IMR-90 (cell line): ENCODE data around the gene GCKR. TPM values are rescaled to one million over a fixed set of nuclear protein-coding genes. Genes with fewer than 3 reads are reported as not detected.

ENCODE experiments used
- ATAC-seq: fragments of 200-7000 bp; cut with Tn5 transposase; 2 replicates; pipeline ENCODE4 v1.9.1; 2020; ENCODE audit warnings: low read depth, mild to moderate bottlenecking, moderate library complexity
- BruUV-seq: library from RNA; stranded (reverse); fragments of 400-500 nt; replicated peaks from 2 replicates; lab custom pipeline; 2021; lab: Mats Ljungman, UMichigan
- CTCF ChIA-PET: fragments of 300-600 bp; formaldehyde crosslinking; extraction: SDS; loops from one replicate; lab custom pipeline; 2021; ENCODE audit warnings: antibody characterized with exemption; lab: Yijun Ruan, JAX
- POLR2A ChIA-PET: fragments of 300-600 bp; sonication (Branson Sonifier 250); formaldehyde crosslinking; loops from one replicate; lab custom pipeline; 2022; ENCODE audit warnings: antibody characterized with exemption; ENCODE audit not compliant: unreplicated experiment; lab: Charles Lee
- DNase-seq: peaks from one replicate; pipeline ENCODE4 v3.0.0; 2013
- H2AFZ ChIP-seq: replicated peaks from 2 replicates; pipeline ENCODE3; 2013; ENCODE audit warnings: low read length, mild to moderate bottlenecking; ENCODE audit not compliant: poor library complexity
- H2AK5ac ChIP-seq: 2 replicates; pipeline ENCODE4 v1.6.1; 2013; ENCODE audit warnings: low read depth, low read length, inconsistent platforms
- H2AK9ac ChIP-seq: replicated peaks from 2 replicates; pipeline ENCODE3; 2013; ENCODE audit warnings: mild to moderate bottlenecking, low read depth, low read length, moderate library complexity; ENCODE audit not compliant: poor library complexity
- H2BK120ac ChIP-seq: 2 replicates; pipeline ENCODE4 v1.6.1; 2013; ENCODE audit warnings: low read depth, low read length, inconsistent platforms
- H2BK15ac ChIP-seq: 3 replicates; pipeline ENCODE4 v1.6.1; 2013; ENCODE audit warnings: low read depth, low read length, inconsistent platforms
- H2BK20ac ChIP-seq: 2 replicates; pipeline ENCODE4 v1.6.1; 2013; ENCODE audit warnings: low read depth, mild to moderate bottlenecking, inconsistent platforms, low read length, moderate library complexity
- H2BK5ac ChIP-seq: 2 replicates; pipeline ENCODE4 v1.6.1; 2013; ENCODE audit warnings: mild to moderate bottlenecking, low read depth, low read length, inconsistent platforms; ENCODE audit not compliant: poor library complexity, severe bottlenecking
- H3K14ac ChIP-seq: replicated peaks from 2 replicates; pipeline ENCODE4 v1.6.1; 2013; ENCODE audit warnings: low read depth, low read length, inconsistent platforms
- H3K18ac ChIP-seq: 2 replicates; pipeline ENCODE4 v1.6.1; 2013; ENCODE audit warnings: low read depth, low read length, control low read depth
- H3K23ac ChIP-seq: 2 replicates; pipeline ENCODE4 v1.6.1; 2013; ENCODE audit warnings: low read depth, low read length, inconsistent platforms
- H3K27ac ChIP-seq: 2 replicates; pipeline ENCODE4 v1.5.1; 2013; ENCODE audit warnings: mild to moderate bottlenecking, control low read depth, low read length; ENCODE audit not compliant: insufficient read depth
- H3K27me3 ChIP-seq: 2 replicates; pipeline ENCODE4 v1.6.1; 2013; ENCODE audit warnings: low read length; ENCODE audit not compliant: control insufficient read depth, insufficient read depth
- H3K36me3 ChIP-seq: 2 replicates; pipeline ENCODE4 v1.6.1; 2013; ENCODE audit warnings: low read length, mixed read lengths; ENCODE audit not compliant: control insufficient read depth, insufficient read depth
- H3K4ac ChIP-seq: 2 replicates; pipeline ENCODE4 v1.6.1; 2013; ENCODE audit warnings: low read depth, low read length, inconsistent platforms
- H3K4me1 ChIP-seq: 2 replicates; pipeline ENCODE4 v1.6.1; 2013; ENCODE audit warnings: low read length, mixed read lengths; ENCODE audit not compliant: control insufficient read depth, insufficient read depth
- H3K4me2 ChIP-seq: 2 replicates; pipeline ENCODE4 v1.6.1; 2013; ENCODE audit warnings: low read depth, mild to moderate bottlenecking, control low read depth, low read length, moderate library complexity
- H3K4me3 ChIP-seq: 2 replicates; pipeline ENCODE4 v1.5.1; 2013; ENCODE audit warnings: low read depth, mild to moderate bottlenecking, control low read depth, low read length, moderate library complexity; ENCODE audit not compliant: insufficient read depth
- H3K56ac ChIP-seq: 2 replicates; pipeline ENCODE4 v1.6.1; 2013; ENCODE audit warnings: low read length, inconsistent platforms; ENCODE audit not compliant: insufficient read depth; ENCODE audit errors: extremely low read depth
- H3K79me1 ChIP-seq, 2 experiments: 2 replicates each; pipeline ENCODE4 v1.6.1; 2013; ENCODE audit warnings: low read length in 2 of 2, inconsistent platforms in 1 of 2, low read depth in 1 of 2
- H3K9ac ChIP-seq: 2 replicates; pipeline ENCODE4 v1.6.1; 2013; ENCODE audit warnings: low read depth, low read length, control low read depth
- H3K9me1 ChIP-seq: 2 replicates; pipeline ENCODE4 v1.6.1; 2013; ENCODE audit warnings: low read length, inconsistent platforms; ENCODE audit not compliant: insufficient read depth
- H3K9me3 ChIP-seq: 2 replicates; pipeline ENCODE4 v1.6.1; 2013; ENCODE audit warnings: low read length; ENCODE audit not compliant: control insufficient read depth, insufficient read depth
- H4K20me1 ChIP-seq: 2 replicates; pipeline ENCODE4 v1.6.1; 2013; ENCODE audit warnings: low read length, inconsistent platforms; ENCODE audit not compliant: insufficient read depth
- H4K5ac ChIP-seq: 2 replicates; pipeline ENCODE4 v1.6.1; 2013; ENCODE audit warnings: mild to moderate bottlenecking, low read depth, low read length, control low read depth
- H4K8ac ChIP-seq, 2 experiments: 2 replicates each; pipeline ENCODE4 v1.6.1; 2013; ENCODE audit warnings: low read depth in 2 of 2, low read length in 2 of 2, control low read depth in 1 of 2, inconsistent platforms in 1 of 2
- H4K91ac ChIP-seq: 2 replicates; pipeline ENCODE4 v1.6.1; 2013; ENCODE audit warnings: low read depth, low read length, inconsistent platforms; ENCODE audit not compliant: insufficient read depth
- BHLHE40 ChIP-seq: fragments of 150-350 bp; IDR thresholded peaks from 2 replicates; pipeline ENCODE4 v1.6.1; 2016; ENCODE audit warnings: mild to moderate bottlenecking, low read depth, low read length
- CEBPB ChIP-seq: IDR thresholded peaks from 2 replicates; pipeline ENCODE4 v1.6.1; 2012; ENCODE audit warnings: low read depth, low read length, improper control_type of control experiment
- CHD1 ChIP-seq: IDR thresholded peaks from 2 replicates; pipeline ENCODE4 v1.6.1; 2012; ENCODE audit warnings: low read depth, low read length, improper control_type of control experiment
- CTCF ChIP-seq: conservative IDR thresholded peaks from 2 replicates; pipeline ENCODE4 v1.5.1; 2012; ENCODE audit warnings: mild to moderate bottlenecking, low read depth, low read length, improper control_type of control experiment
- ELK1 ChIP-seq: fragments of 150-350 bp; IDR thresholded peaks from 2 replicates; pipeline ENCODE4 v1.6.1; 2016; ENCODE audit warnings: low read depth, mild to moderate bottlenecking, low read length, moderate library complexity, borderline replicate concordance
- FOS ChIP-seq: fragments of 150-350 bp; IDR thresholded peaks from 2 replicates; pipeline ENCODE4 v1.6.1; 2016; ENCODE audit warnings: low read depth, low read length
- MAFK ChIP-seq: IDR thresholded peaks from 2 replicates; pipeline ENCODE4 v1.6.1; 2012; ENCODE audit warnings: low read depth, low read length, improper control_type of control experiment
- MAZ ChIP-seq: IDR thresholded peaks from 2 replicates; pipeline ENCODE4 v1.6.1; 2012; ENCODE audit warnings: low read depth, mild to moderate bottlenecking, low read length, improper control_type of control experiment, moderate library complexity, borderline replicate concordance
- MXI1 ChIP-seq: IDR thresholded peaks from 2 replicates; pipeline ENCODE4 v1.6.1; 2012; ENCODE audit warnings: low read depth, mild to moderate bottlenecking, low read length, moderate library complexity, borderline replicate concordance
- NFE2L2 ChIP-seq: fragments of 150-350 bp; IDR thresholded peaks from 2 replicates; pipeline ENCODE4 v1.6.1; 2016; ENCODE audit warnings: low read depth, mild to moderate bottlenecking, low read length
- POLR2A ChIP-seq: IDR thresholded peaks from 2 replicates; pipeline ENCODE4 v1.6.1; 2012; ENCODE audit warnings: mild to moderate bottlenecking, low read depth, low read length
- RAD21 ChIP-seq: IDR thresholded peaks from 2 replicates; pipeline ENCODE4 v1.6.1; 2012; ENCODE audit warnings: low read length, improper control_type of control experiment
- RCOR1 ChIP-seq: IDR thresholded peaks from 2 replicates; pipeline ENCODE4 v1.6.1; 2012; ENCODE audit warnings: mild to moderate bottlenecking, low read length, improper control_type of control experiment; ENCODE audit not compliant: insufficient replicate concordance
- RFX5 ChIP-seq: IDR thresholded peaks from 2 replicates; pipeline ENCODE4 v1.8.0; 2012; ENCODE audit warnings: low read depth, mild to moderate bottlenecking, low read length, moderate library complexity
- SMC3 ChIP-seq: fragments of 150-350 bp; IDR thresholded peaks from 2 replicates; pipeline ENCODE4 v1.6.1; 2016; ENCODE audit warnings: low read depth, mild to moderate bottlenecking, antibody characterized with exemption, low read length, moderate library complexity
- USF2 ChIP-seq: fragments of 150-350 bp; IDR thresholded peaks from 2 replicates; pipeline ENCODE4 v1.6.1; 2017; ENCODE audit warnings: mild to moderate bottlenecking, antibody characterized with exemption, low read length, low read depth
- WGBS, 2 experiments: methylation state at CpG; one replicate each; pipeline versions ENCODE4 v1.1.5 to v1.1.7; 2013; ENCODE audit warnings: missing lambda C conversion rate in 2 of 2; ENCODE audit not compliant: insufficient read length in 1 of 2; ENCODE audit errors: extremely low coverage in 2 of 2; 5-methylcytosine and 5-hydroxymethylcytosine counted together
- dilution Hi-C: fragments of 300-500 bp; cut with HindIII; formaldehyde crosslinking; loops from one replicate; pipeline ENCODE4 v1.14.3; 2018; ENCODE audit warnings: low sequenced_read_pairs; ENCODE audit not compliant: unreplicated experiment
- in situ Hi-C: fragments of 300-500 bp; cut with MboI; formaldehyde crosslinking; loops from 3 replicates; pipeline ENCODE4 v1.14.3; 2019; ENCODE audit warnings: low sequenced_read_pairs, inconsistent platforms, mixed read lengths
- intact Hi-C: fragments of 100-400 bp; cut with micrococcal nuclease; formaldehyde crosslinking; loops from 2 replicates; pipeline ENCODE4 v1.10.0; 2022
- polyA plus RNA-seq, 3 experiments: library from polyadenylated mRNA; depleted of rRNA; stranded (reverse); fragments of >200 nt; gene quantifications; 2 replicates each; pipeline ENCODE4 v1.2.3, GENCODE V29; 2012; ENCODE audit warnings: low replicate concordance in 1 of 3
- total RNA-seq: library from RNA; depleted of rRNA; stranded (reverse); fragments of >200 nt; gene quantifications from 2 replicates; pipeline ENCODE4 v1.2.3, GENCODE V29; 2012

Gene GCKR
- total and polyA plus RNA-seq, 2 of the 4 experiments (the other 2 are of a cell fraction) = under 0.01 to 0.41 TPM

GRCh38 chr2:27464443-27464842 is 32.2 kb upstream of the GCKR start:
- H2BK20ac ChIP-seq = no peak overlapping the region
- no peak overlapping the region for H2AFZ ChIP-seq
- H3K79me1 ChIP-seq = no peaks in the 10 kb centered on the region
- no peak overlapping the region for H3K23ac ChIP-seq
- H2BK120ac ChIP-seq = no peak overlapping the region
- H3K4me1 ChIP-seq = no peaks in the 10 kb centered on the region
- H3K27ac ChIP-seq = no peak overlapping the region
- ChIA-PET CTCF (no interaction called here), POLR2A (interaction anchor here (0.6 kb wide), 1 partner anchor 12 kb away, joined by 8 read pairs; no protein-coding TSS in a partner anchor)
- peaks cover 17% of the 10 kb centered on the region for H3K36me3 ChIP-seq
- DNase-seq (no peak), ATAC-seq (no peak)
- H2AK9ac ChIP-seq = no peak overlapping the region
- H3K4me2 ChIP-seq = no peak overlapping the region
- no peak overlapping the region for H3K4me3 ChIP-seq
- no peaks in the 10 kb centered on the region for H3K9me3 ChIP-seq
- H3K14ac ChIP-seq = no peak overlapping the region
- H3K18ac ChIP-seq = no peak overlapping the region
- H4K20me1 ChIP-seq = no peaks in the 10 kb centered on the region
- 100% methylated on average over 4 of the region's 7 CpGs; no CpG with 5 or more reads in 1 of the 2 experiments for WGBS, 2 experiments
- TF ChIP-seq NFE2L2 = no peak
- TF ChIP-seq ELK1 = no peak
- TF ChIP-seq CEBPB = no peak
- no peak for TF ChIP-seq RCOR1
- no peak for TF ChIP-seq CHD1
- no peak for TF ChIP-seq BHLHE40
- no peak for TF ChIP-seq FOS
- TF ChIP-seq MAZ = no peak
- no peak for TF ChIP-seq USF2
- TF ChIP-seq MXI1 = no peak
- no peak for TF ChIP-seq RAD21
- TF ChIP-seq MAFK = no peak
- no peak for TF ChIP-seq SMC3
- no peak for TF ChIP-seq POLR2A
- no peak for TF ChIP-seq RFX5
- TF ChIP-seq CTCF = no peak
- peaks cover 4% of the 10 kb centered on the region; the same call in 1 of the 2 replicates for H3K9me1 ChIP-seq
- no peak overlapping the region for H3K9ac ChIP-seq
- no peak overlapping the region for H2AK5ac ChIP-seq
- dilution Hi-C loops = no loop called here
- no peak overlapping the region for H4K8ac ChIP-seq
- H4K91ac ChIP-seq = no peak overlapping the region
- no peak overlapping the region for H4K5ac ChIP-seq
- no TSS peak for BruUV-seq
- H3K27me3 ChIP-seq = no peaks in the 10 kb centered on the region
- H3K4ac ChIP-seq = no peak overlapping the region
- H2BK5ac ChIP-seq = no peak overlapping the region
- no peak overlapping the region for H2BK15ac ChIP-seq
- no peak overlapping the region for H3K56ac ChIP-seq
- in situ Hi-C loops = no loop called here
- intact Hi-C loops = no loop called here
